HUES48 (cell line): Measurements from ENCODE around the gene CFLAR.

ENCODE experiments used
- H3K27ac ChIP-seq: one replicate; pipeline ENCODE4 v1.7.0; 2013; ENCODE audit warnings: low read depth, low read length, inconsistent platforms
- H3K27me3 ChIP-seq: 2 replicates; pipeline ENCODE4 v1.6.1; 2013; ENCODE audit warnings: mild to moderate bottlenecking, low read length; ENCODE audit not compliant: control insufficient read depth, insufficient read depth
- H3K36me3 ChIP-seq: 2 replicates; pipeline ENCODE4 v1.6.1; 2013; ENCODE audit warnings: low read length; ENCODE audit not compliant: control insufficient read depth, insufficient read depth
- H3K4me1 ChIP-seq: 2 replicates; pipeline ENCODE4 v1.6.1; 2013; ENCODE audit warnings: mild to moderate bottlenecking, low read length; ENCODE audit not compliant: control insufficient read depth, insufficient read depth
- H3K4me3 ChIP-seq: 2 replicates; pipeline ENCODE4 v1.5.1; 2013; ENCODE audit warnings: mild to moderate bottlenecking, low read depth, low read length
- H3K9ac ChIP-seq: 2 replicates; pipeline ENCODE4 v1.6.1; 2013; ENCODE audit warnings: mild to moderate bottlenecking, low read depth, low read length, moderate library complexity
- H3K9me3 ChIP-seq: 2 replicates; pipeline ENCODE4 v1.6.1; 2013; ENCODE audit warnings: low read length; ENCODE audit not compliant: control insufficient read depth, insufficient read depth

The CFLAR gene

GRCh38 chr2:201223089-201224073, 107.4 kb downstream of the CFLAR start:
- no peaks in the 10 kb centered on the region for H3K27me3 ChIP-seq
- no peak overlapping the region for H3K4me3 ChIP-seq
- H3K9me3 ChIP-seq, result no peaks in the 10 kb centered on the region; the same call in 1 of the 2 replicates
- H3K9ac ChIP-seq, result no peak overlapping the region
- H3K4me1 ChIP-seq, result peaks cover 22% of the 10 kb centered on the region
- no peaks in the 10 kb centered on the region for H3K36me3 ChIP-seq
- H3K27ac ChIP-seq, result no peak overlapping the region
